ENCODE data around the gene MAST4.

Gene MAST4

GRCh38 chr5:67047616-67048015 lies 451.4 kb downstream of the MAST4 start:
- Histone ChIP-seq H3K4me1 (ENCODE audit: control insufficient read depth, insufficient read depth, low read length) (peaks cover 15% of the 10 kb centered on the region), H3K4me3 (ENCODE audit: low read depth, low read length) (no peak overlapping the region)

GRCh38 chr5:67050125-67050524 lies 453.9 kb downstream of the MAST4 start:
- Histone ChIP-seq H3K27ac (ENCODE audit: low read depth, low read length) (no peak overlapping the region), H3K4me3 (ENCODE audit: low read depth, low read length) (no peak overlapping the region)

More at GRCh38 chr5:67047616-67048015, 451.4 kb downstream of the MAST4 start:
- H3K27ac ChIP-seq (ENCODE audit: low read depth, low read length), result no peak overlapping the region
- H3K27me3 ChIP-seq (ENCODE audit: control insufficient read depth, insufficient read depth, low read length), result no peaks in the 10 kb centered on the region
- H3K36me3 ChIP-seq (ENCODE audit: control insufficient read depth, insufficient read depth, low read length), result no peaks in the 10 kb centered on the region
- no peaks in the 10 kb centered on the region for H3K9me3 ChIP-seq (ENCODE audit: control insufficient read depth, insufficient read depth, low read depth, low read length)
- no peak overlapping the region for H3K9ac ChIP-seq (ENCODE audit: low read length)

GRCh38 chr5:67050635-67051034 lies 454.4 kb downstream of the MAST4 start:
- no peaks in the 10 kb centered on the region for H3K27me3 ChIP-seq (ENCODE audit: control insufficient read depth, insufficient read depth, low read length)
- H3K9me3 ChIP-seq (ENCODE audit: control insufficient read depth, insufficient read depth, low read depth, low read length), result no peaks in the 10 kb centered on the region
- no peaks in the 10 kb centered on the region for H3K36me3 ChIP-seq (ENCODE audit: control insufficient read depth, insufficient read depth, low read length)
- H3K4me3 ChIP-seq (ENCODE audit: low read depth, low read length), result no peak overlapping the region
- no peak overlapping the region for H3K27ac ChIP-seq (ENCODE audit: low read depth, low read length)
- peaks cover 11% of the 10 kb centered on the region; the same call in 1 of the 2 replicates for H3K4me1 ChIP-seq (ENCODE audit: control insufficient read depth, insufficient read depth, low read length)
- no peak overlapping the region for H3K9ac ChIP-seq (ENCODE audit: low read length)

More at GRCh38 chr5:67050125-67050524, 453.9 kb downstream of the MAST4 start:
- Histone ChIP-seq H3K4me1 (ENCODE audit: control insufficient read depth, insufficient read depth, low read length) (peaks cover 11% of the 10 kb centered on the region; the same call in 1 of the 2 replicates), H3K9me3 (ENCODE audit: control insufficient read depth, insufficient read depth, low read depth, low read length) (no peaks in the 10 kb centered on the region), H3K27me3 (ENCODE audit: control insufficient read depth, insufficient read depth, low read length) (no peaks in the 10 kb centered on the region), H3K36me3 (ENCODE audit: control insufficient read depth, insufficient read depth, low read length) (no peaks in the 10 kb centered on the region), H3K9ac (ENCODE audit: low read length) (no peak overlapping the region)

- peaks cover 9% of the 10 kb centered on the region; the same call in 1 of the 2 replicates for H3K4me1 ChIP-seq (ENCODE audit: control insufficient read depth, insufficient read depth, low read length)
- H3K9me3 ChIP-seq (ENCODE audit: control insufficient read depth, insufficient read depth, low read depth, low read length), result no peaks in the 10 kb centered on the region
- H3K36me3 ChIP-seq (ENCODE audit: control insufficient read depth, insufficient read depth, low read length), result no peaks in the 10 kb centered on the region
- no peaks in the 10 kb centered on the region for H3K27me3 ChIP-seq (ENCODE audit: control insufficient read depth, insufficient read depth, low read length)
- H3K9ac ChIP-seq (ENCODE audit: low read length), result no peak overlapping the region
- no peak overlapping the region for H3K27ac ChIP-seq (ENCODE audit: low read depth, low read length)
- no peak overlapping the region for H3K4me3 ChIP-seq (ENCODE audit: low read depth, low read length)
Observed at GRCh38 chr5:67051164-67051563, 455.0 kb downstream of the MAST4 start.

DNA sequence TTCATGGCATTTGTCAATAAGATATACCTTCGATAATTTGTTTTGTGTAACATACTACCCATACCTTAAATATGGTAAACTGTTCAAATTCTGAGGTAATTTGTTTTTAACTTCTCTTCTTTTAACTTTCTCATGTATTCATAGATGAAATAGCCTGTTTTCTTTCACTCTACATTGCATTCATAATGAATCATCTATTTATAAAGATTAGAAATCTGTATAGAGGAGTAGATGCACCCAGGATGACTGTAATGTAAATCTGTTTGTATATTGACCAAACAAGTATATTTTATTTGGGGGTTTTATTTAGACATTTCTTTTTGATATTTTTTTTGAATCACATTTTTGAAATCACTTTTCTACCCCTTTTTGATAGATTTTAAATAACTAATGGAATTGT lies 455.8 kb downstream of the MAST4 start:
- Histone ChIP-seq H3K9me3 (ENCODE audit: control insufficient read depth, insufficient read depth, low read depth, low read length) (no peaks in the 10 kb centered on the region), H3K4me1 (ENCODE audit: control insufficient read depth, insufficient read depth, low read length) (peaks cover 9% of the 10 kb centered on the region; the same call in 1 of the 2 replicates), H3K9ac (ENCODE audit: low read length) (no peak overlapping the region), H3K36me3 (ENCODE audit: control insufficient read depth, insufficient read depth, low read length) (no peaks in the 10 kb centered on the region), H3K27ac (ENCODE audit: low read depth, low read length) (no peak overlapping the region), H3K27me3 (ENCODE audit: control insufficient read depth, insufficient read depth, low read length) (no peaks in the 10 kb centered on the region), H3K4me3 (ENCODE audit: low read depth, low read length) (no peak overlapping the region)

GRCh38 chr5:67053229-67053628 lies 457.0 kb downstream of the MAST4 start:
- Histone ChIP-seq H3K9ac (ENCODE audit: low read length) (no peak overlapping the region), H3K27me3 (ENCODE audit: control insufficient read depth, insufficient read depth, low read length) (no peaks in the 10 kb centered on the region), H3K4me1 (ENCODE audit: control insufficient read depth, insufficient read depth, low read length) (no peaks in the 10 kb centered on the region), H3K36me3 (ENCODE audit: control insufficient read depth, insufficient read depth, low read length) (no peaks in the 10 kb centered on the region), H3K4me3 (ENCODE audit: low read depth, low read length) (no peak overlapping the region), H3K9me3 (ENCODE audit: control insufficient read depth, insufficient read depth, low read depth, low read length) (no peaks in the 10 kb centered on the region), H3K27ac (ENCODE audit: low read depth, low read length) (no peak overlapping the region)

GRCh38 chr5:67058998-67059743 lies 463.0 kb downstream of the MAST4 start:
- H3K27ac ChIP-seq (ENCODE audit: low read depth, low read length), result peak overlapping the region; percentile 1; the same call in 1 of the 2 replicates
- no peaks in the 10 kb centered on the region for H3K9me3 ChIP-seq (ENCODE audit: control insufficient read depth, insufficient read depth, low read depth, low read length)
- no peak overlapping the region for H3K9ac ChIP-seq (ENCODE audit: low read length)
- H3K4me3 ChIP-seq (ENCODE audit: low read depth, low read length), result no peak overlapping the region
- peaks cover 17% of the 10 kb centered on the region for H3K4me1 ChIP-seq (ENCODE audit: control insufficient read depth, insufficient read depth, low read length)
- no peaks in the 10 kb centered on the region for H3K36me3 ChIP-seq (ENCODE audit: control insufficient read depth, insufficient read depth, low read length)
- no peaks in the 10 kb centered on the region for H3K27me3 ChIP-seq (ENCODE audit: control insufficient read depth, insufficient read depth, low read length)

- Histone ChIP-seq H3K27ac (ENCODE audit: low read depth, low read length) (no peak overlapping the region), H3K27me3 (ENCODE audit: control insufficient read depth, insufficient read depth, low read length) (no peaks in the 10 kb centered on the region), H3K9ac (ENCODE audit: low read length) (no peak overlapping the region), H3K4me1 (ENCODE audit: control insufficient read depth, insufficient read depth, low read length) (peaks cover 17% of the 10 kb centered on the region), H3K36me3 (ENCODE audit: control insufficient read depth, insufficient read depth, low read length) (no peaks in the 10 kb centered on the region), H3K4me3 (ENCODE audit: low read depth, low read length) (no peak overlapping the region), H3K9me3 (ENCODE audit: control insufficient read depth, insufficient read depth, low read depth, low read length) (no peaks in the 10 kb centered on the region)
Observed at GRCh38 chr5:67059744-67060490, 463.7 kb downstream of the MAST4 start.

DNA sequence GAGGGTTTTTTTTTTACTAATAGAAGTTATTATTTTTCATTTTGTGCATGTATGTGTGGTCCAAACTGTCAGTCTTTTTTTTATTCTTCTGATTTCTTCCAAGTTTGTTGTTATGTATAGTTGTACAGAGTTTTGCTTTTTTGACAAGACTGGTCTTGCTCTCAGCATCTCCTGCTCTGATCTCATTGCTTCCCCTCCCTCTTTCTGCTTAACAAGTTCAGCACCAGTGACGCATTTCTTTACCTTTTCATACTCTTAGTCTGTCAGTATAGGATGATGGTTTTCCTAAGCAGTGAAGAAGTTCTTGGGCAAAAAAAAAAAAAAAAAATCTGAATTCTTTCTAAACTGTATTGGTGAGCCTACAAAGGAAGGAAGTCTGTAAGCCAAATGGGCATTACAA lies 465.3 kb downstream of the MAST4 start:
- no peaks in the 10 kb centered on the region for H3K36me3 ChIP-seq (ENCODE audit: control insufficient read depth, insufficient read depth, low read length)
- no peaks in the 10 kb centered on the region for H3K9me3 ChIP-seq (ENCODE audit: control insufficient read depth, insufficient read depth, low read depth, low read length)
- H3K4me3 ChIP-seq (ENCODE audit: low read depth, low read length), result no peak overlapping the region
- peaks cover 17% of the 10 kb centered on the region for H3K4me1 ChIP-seq (ENCODE audit: control insufficient read depth, insufficient read depth, low read length)
- no peaks in the 10 kb centered on the region for H3K27me3 ChIP-seq (ENCODE audit: control insufficient read depth, insufficient read depth, low read length)
- H3K9ac ChIP-seq (ENCODE audit: low read length), result no peak overlapping the region
- no peak overlapping the region for H3K27ac ChIP-seq (ENCODE audit: low read depth, low read length)

- Histone ChIP-seq H3K9ac (ENCODE audit: low read length) (no peak overlapping the region), H3K4me1 (ENCODE audit: control insufficient read depth, insufficient read depth, low read length) (peaks cover 17% of the 10 kb centered on the region), H3K4me3 (ENCODE audit: low read depth, low read length) (no peak overlapping the region), H3K27me3 (ENCODE audit: control insufficient read depth, insufficient read depth, low read length) (no peaks in the 10 kb centered on the region), H3K9me3 (ENCODE audit: control insufficient read depth, insufficient read depth, low read depth, low read length) (no peaks in the 10 kb centered on the region), H3K36me3 (ENCODE audit: control insufficient read depth, insufficient read depth, low read length) (no peaks in the 10 kb centered on the region), H3K27ac (ENCODE audit: low read depth, low read length) (no peak overlapping the region)
Observed at GRCh38 chr5:67063055-67063454, 466.9 kb downstream of the MAST4 start.

GRCh38 chr5:67063791-67064190 lies 467.6 kb downstream of the MAST4 start:
- Histone ChIP-seq H3K27me3 (ENCODE audit: control insufficient read depth, insufficient read depth, low read length) (no peaks in the 10 kb centered on the region), H3K36me3 (ENCODE audit: control insufficient read depth, insufficient read depth, low read length) (no peaks in the 10 kb centered on the region), H3K4me3 (ENCODE audit: low read depth, low read length) (no peak overlapping the region), H3K9ac (ENCODE audit: low read length) (no peak overlapping the region), H3K9me3 (ENCODE audit: control insufficient read depth, insufficient read depth, low read depth, low read length) (no peaks in the 10 kb centered on the region), H3K4me1 (ENCODE audit: control insufficient read depth, insufficient read depth, low read length) (peaks cover 15% of the 10 kb centered on the region), H3K27ac (ENCODE audit: low read depth, low read length) (no peak overlapping the region)

Data from HUES6 (cell line).